GM12801 (cell line): Measurements from ENCODE around the gene PPIL6.

Experiments used
- TF ChIP-seq, protein P1 (sequence below): IDR thresholded peaks from one replicate; pipeline ENCODE4 v1.5.1; 2011; ENCODE audit warnings: control low read depth; ENCODE audit not compliant: insufficient read length; ENCODE audit errors: extremely low read depth

The PPIL6 gene

DNA sequence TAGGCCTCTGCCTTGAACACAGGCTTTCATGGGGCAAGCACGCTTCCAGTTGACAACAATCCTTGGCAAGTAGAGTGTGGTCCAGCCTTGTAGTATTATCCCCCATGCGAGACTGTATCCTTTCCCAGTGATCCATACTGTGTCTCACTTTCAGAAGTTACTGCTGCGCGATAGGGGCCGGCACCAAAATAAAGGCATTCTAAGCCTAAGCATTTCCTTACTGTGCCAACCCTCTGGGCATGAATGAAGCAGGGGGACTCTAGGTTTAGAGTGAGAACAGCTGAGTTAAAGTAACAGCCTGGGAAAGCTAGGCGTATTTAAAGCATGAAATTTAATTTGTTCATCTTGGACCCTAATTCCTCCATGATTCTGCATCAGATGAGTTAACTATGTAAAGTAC lies 97.5 kb downstream of the PPIL6 start:
- TF ChIP-seq, protein P1, sequence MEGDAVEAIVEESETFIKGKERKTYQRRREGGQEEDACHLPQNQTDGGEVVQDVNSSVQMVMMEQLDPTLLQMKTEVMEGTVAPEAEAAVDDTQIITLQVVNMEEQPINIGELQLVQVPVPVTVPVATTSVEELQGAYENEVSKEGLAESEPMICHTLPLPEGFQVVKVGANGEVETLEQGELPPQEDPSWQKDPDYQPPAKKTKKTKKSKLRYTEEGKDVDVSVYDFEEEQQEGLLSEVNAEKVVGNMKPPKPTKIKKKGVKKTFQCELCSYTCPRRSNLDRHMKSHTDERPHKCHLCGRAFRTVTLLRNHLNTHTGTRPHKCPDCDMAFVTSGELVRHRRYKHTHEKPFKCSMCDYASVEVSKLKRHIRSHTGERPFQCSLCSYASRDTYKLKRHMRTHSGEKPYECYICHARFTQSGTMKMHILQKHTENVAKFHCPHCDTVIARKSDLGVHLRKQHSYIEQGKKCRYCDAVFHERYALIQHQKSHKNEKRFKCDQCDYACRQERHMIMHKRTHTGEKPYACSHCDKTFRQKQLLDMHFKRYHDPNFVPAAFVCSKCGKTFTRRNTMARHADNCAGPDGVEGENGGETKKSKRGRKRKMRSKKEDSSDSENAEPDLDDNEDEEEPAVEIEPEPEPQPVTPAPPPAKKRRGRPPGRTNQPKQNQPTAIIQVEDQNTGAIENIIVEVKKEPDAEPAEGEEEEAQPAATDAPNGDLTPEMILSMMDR: no peak

DNA sequence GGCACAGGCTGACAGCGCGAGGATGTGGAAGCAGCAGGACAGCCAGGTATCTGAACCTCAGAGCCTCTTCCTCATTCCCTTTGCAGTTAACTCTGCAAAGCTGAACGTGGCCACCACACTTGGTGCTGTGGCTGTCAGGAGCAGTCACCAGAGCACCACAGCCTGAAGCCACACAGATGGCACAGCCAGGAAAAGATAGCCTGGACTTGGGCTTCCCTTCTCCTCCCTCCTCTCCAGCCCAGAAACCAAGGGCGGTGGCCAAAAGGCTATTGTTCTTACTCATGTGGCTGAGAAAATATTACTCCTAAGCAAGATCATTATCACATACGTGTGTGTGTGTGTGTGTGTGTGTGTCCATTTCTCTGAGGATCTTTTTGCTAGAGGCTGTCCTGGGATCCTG lies 97.9 kb downstream of the PPIL6 start:
- TF ChIP-seq, protein P1: no peak

DNA sequence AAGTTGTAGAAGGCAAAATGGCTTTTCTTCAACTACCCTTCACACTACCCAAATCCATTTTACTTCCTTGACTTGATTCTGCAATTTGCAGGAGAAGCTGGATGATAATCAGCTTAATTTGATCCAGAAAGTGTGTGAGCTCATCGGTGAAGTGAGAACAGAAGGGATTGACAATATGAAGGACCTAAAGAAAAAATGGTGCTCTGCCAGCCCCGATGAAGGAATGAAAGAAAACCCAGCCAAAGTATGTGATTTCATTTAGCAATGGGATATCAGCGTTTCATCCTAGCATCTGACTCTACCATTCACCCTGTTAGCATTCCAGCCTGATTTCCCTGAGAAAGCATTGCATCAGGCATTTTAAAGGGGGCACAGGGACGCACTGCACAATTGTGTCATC lies 99.6 kb downstream of the PPIL6 start:
- TF ChIP-seq, protein P1: no peak
